Neural progenitor cell (in vitro differentiated cells): ENCODE measurements around the gene STAC. TPM values are rescaled to one million over a fixed set of nuclear protein-coding genes. Genes with fewer than 3 reads are reported as not detected.

Experiments used
- DNase-seq: peaks from one replicate; pipeline ENCODE4 v3.0.0-alpha.2; 2016; ENCODE audit warnings: low spot score
- H2AFZ ChIP-seq: fragments of 200-600 bp; sonication (generic); replicated peaks from 2 replicates; pipeline ENCODE4 v1.6.1; 2016; ENCODE audit warnings: antibody characterized with exemption
- H3F3A ChIP-seq: fragments of 200-600 bp; sonication (generic); 2 replicates; pipeline ENCODE4 v1.6.1; 2016; ENCODE audit warnings: antibody characterized with exemption, low read depth
- H3K27ac ChIP-seq: fragments of 200-600 bp; sonication (generic); 2 replicates; pipeline ENCODE4 v1.5.1; 2016; ENCODE audit warnings: mild to moderate bottlenecking
- H3K27me3 ChIP-seq: fragments of 200-600 bp; sonication (generic); 2 replicates; pipeline ENCODE4 v1.6.1; 2016; ENCODE audit warnings: mild to moderate bottlenecking, moderate library complexity
- H3K36me3 ChIP-seq: fragments of 200-600 bp; sonication (generic); 2 replicates; pipeline ENCODE4 v1.5.1; 2016
- H3K4me1 ChIP-seq: fragments of 200-600 bp; sonication (generic); 2 replicates; pipeline ENCODE4 v1.6.1; 2016; ENCODE audit warnings: mixed run types
- H3K4me2 ChIP-seq: fragments of 200-600 bp; sonication (generic); 2 replicates; pipeline ENCODE4 v1.6.1; 2016
- H3K4me3 ChIP-seq: fragments of 200-600 bp; sonication (generic); 2 replicates; pipeline ENCODE4 v1.5.1; 2016
- H3K79me2 ChIP-seq: fragments of 200-600 bp; sonication (generic); 2 replicates; pipeline ENCODE4 v1.6.1; 2016; ENCODE audit warnings: low read depth
- H3K9ac ChIP-seq: fragments of 200-600 bp; sonication (generic); 2 replicates; pipeline ENCODE4 v1.6.1; 2016
- H3K9me3 ChIP-seq: fragments of 200-600 bp; sonication (generic); 2 replicates; pipeline ENCODE4 v1.5.1; 2016; ENCODE audit warnings: low read depth
- H4K20me1 ChIP-seq: fragments of 200-600 bp; sonication (generic); 2 replicates; pipeline ENCODE4 v1.6.1; 2016; ENCODE audit warnings: low read depth
- H3K27ac Mint-ChIP-seq: 3 replicates; pipeline ENCODE4 v1.8.0; 2021; ENCODE audit warnings: mixed read lengths
- H3K27me3 Mint-ChIP-seq: 2 replicates; pipeline ENCODE4 v1.8.0; 2022; ENCODE audit warnings: low read depth, mild to moderate bottlenecking, inconsistent platforms, moderate library complexity, mixed read lengths; ENCODE audit not compliant: insufficient read depth
- H3K36me3 Mint-ChIP-seq: 3 replicates; pipeline ENCODE4 v1.8.0; 2021; ENCODE audit warnings: mixed read lengths
- H3K4me1 Mint-ChIP-seq: 3 replicates; pipeline ENCODE4 v1.8.0; 2021; ENCODE audit warnings: mixed read lengths
- H3K4me3 Mint-ChIP-seq: 3 replicates; pipeline ENCODE4 v1.8.0; 2021; ENCODE audit warnings: mild to moderate bottlenecking, moderate library complexity, mixed read lengths
- H3K9me3 Mint-ChIP-seq: 3 replicates; pipeline ENCODE4 v1.8.0; 2020; ENCODE audit warnings: mixed read lengths
- EZH2 ChIP-seq: fragments of 200-600 bp; sonication (generic); IDR thresholded peaks from 2 replicates; pipeline ENCODE4 v1.6.1; 2017; ENCODE audit warnings: antibody characterized with exemption, mild to moderate bottlenecking, moderate library complexity
- EZH2phosphoT487 ChIP-seq: fragments of 200-600 bp; sonication (generic); IDR thresholded peaks from 2 replicates; pipeline ENCODE4 v1.6.1; 2017; ENCODE audit warnings: antibody characterized with exemption
- total RNA-seq: library from RNA; depleted of rRNA; stranded (reverse); fragments of >200 nt; gene quantifications from 2 replicates; pipeline ENCODE4 v1.2.3, GENCODE V29; 2015; ENCODE audit warnings: low replicate concordance
- TF ChIP-seq, protein P1 (sequence below): fragments of 200-600 bp; sonication (generic); IDR thresholded peaks from 2 replicates; pipeline ENCODE4 v1.5.1; 2017; ENCODE audit warnings: antibody characterized with exemption, mild to moderate bottlenecking

STAC gene
- total RNA-seq, 1 donor from 2014 or later, result 6.5 TPM

DNA sequence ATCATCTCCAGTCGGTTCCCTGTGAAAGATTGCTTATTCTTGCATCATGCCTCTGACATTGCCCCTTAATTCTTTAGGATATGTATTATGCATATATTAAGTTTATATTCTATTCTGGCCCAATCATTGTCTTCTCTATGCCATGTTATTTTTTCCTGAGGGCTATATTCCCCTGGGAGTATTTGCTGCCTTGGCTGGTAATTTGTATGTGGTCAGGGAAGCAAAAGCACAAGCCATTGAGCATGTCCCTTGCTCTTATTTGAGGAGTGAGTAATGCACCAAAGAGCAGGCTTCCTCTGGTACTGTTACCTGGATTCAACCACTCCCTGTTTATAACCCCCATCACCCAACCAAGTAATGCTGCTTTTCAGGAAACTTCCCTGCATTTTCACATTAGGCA lies 36.3 kb downstream of the STAC start:
- H3K4me1 Mint-ChIP-seq, result no peaks in the 10 kb centered on the region
- Histone ChIP-seq H3K9ac (no peak overlapping the region), H3K27me3 (no peaks in the 10 kb centered on the region), H3K4me1 (peaks cover 4% of the 10 kb centered on the region), H3F3A (no peaks in the 10 kb centered on the region), H4K20me1 (no peaks in the 10 kb centered on the region), H3K4me2 (no peak overlapping the region), H3K9me3 (no peaks in the 10 kb centered on the region), H2AFZ (no peak overlapping the region), H3K36me3 (no peaks in the 10 kb centered on the region), H3K79me2 (no peaks in the 10 kb centered on the region), H3K27ac (no peak overlapping the region), H3K4me3 (no peak overlapping the region)
- peaks cover 5% of the 10 kb centered on the region for H3K9me3 Mint-ChIP-seq
- no peak for DNase-seq
- no peak overlapping the region for H3K4me3 Mint-ChIP-seq
- H3K27me3 Mint-ChIP-seq, result peaks cover 3% of the 10 kb centered on the region
- TF ChIP-seq EZH2 (no peak), EZH2phosphoT487 (no peak)
- TF ChIP-seq, protein P1, sequence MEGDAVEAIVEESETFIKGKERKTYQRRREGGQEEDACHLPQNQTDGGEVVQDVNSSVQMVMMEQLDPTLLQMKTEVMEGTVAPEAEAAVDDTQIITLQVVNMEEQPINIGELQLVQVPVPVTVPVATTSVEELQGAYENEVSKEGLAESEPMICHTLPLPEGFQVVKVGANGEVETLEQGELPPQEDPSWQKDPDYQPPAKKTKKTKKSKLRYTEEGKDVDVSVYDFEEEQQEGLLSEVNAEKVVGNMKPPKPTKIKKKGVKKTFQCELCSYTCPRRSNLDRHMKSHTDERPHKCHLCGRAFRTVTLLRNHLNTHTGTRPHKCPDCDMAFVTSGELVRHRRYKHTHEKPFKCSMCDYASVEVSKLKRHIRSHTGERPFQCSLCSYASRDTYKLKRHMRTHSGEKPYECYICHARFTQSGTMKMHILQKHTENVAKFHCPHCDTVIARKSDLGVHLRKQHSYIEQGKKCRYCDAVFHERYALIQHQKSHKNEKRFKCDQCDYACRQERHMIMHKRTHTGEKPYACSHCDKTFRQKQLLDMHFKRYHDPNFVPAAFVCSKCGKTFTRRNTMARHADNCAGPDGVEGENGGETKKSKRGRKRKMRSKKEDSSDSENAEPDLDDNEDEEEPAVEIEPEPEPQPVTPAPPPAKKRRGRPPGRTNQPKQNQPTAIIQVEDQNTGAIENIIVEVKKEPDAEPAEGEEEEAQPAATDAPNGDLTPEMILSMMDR, result no peak
- no peaks in the 10 kb centered on the region for H3K36me3 Mint-ChIP-seq
- H3K27ac Mint-ChIP-seq, result no peak overlapping the region

DNA sequence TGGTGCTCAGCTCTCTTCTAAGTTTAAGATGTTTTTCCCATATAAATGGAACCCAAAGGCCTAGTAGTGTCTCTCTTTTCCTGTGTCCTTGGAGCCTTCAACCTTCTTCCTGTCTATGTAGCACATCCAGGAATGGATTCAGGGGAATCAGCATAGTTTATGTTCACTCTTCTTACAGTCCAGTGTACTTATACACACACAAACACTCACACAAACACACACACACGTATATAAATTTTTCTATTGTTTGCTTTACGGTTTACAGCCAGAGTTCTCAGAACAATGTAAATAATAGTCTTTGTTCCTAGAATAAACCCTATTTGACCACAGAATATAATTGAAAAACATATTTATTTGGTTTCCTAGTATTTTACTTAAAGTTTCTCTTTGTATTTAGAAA lies 36.9 kb downstream of the STAC start:
- Mint-ChIP-seq H3K4me3 (no peak overlapping the region), H3K27ac (no peak overlapping the region), H3K27me3 (peaks cover 3% of the 10 kb centered on the region), H3K9me3 (peaks cover 5% of the 10 kb centered on the region), H3K4me1 (no peaks in the 10 kb centered on the region), H3K36me3 (no peaks in the 10 kb centered on the region)
- TF ChIP-seq EZH2phosphoT487 (no peak), EZH2 (no peak)
- TF ChIP-seq, protein P1, result no peak
- no peak for DNase-seq
- Histone ChIP-seq H3K27me3 (no peaks in the 10 kb centered on the region), H3K79me2 (no peaks in the 10 kb centered on the region), H3K9me3 (no peaks in the 10 kb centered on the region), H3K4me3 (no peak overlapping the region), H3K9ac (no peak overlapping the region), H3K36me3 (no peaks in the 10 kb centered on the region), H4K20me1 (no peaks in the 10 kb centered on the region), H3F3A (no peaks in the 10 kb centered on the region), H3K4me2 (no peak overlapping the region), H3K27ac (no peak overlapping the region), H3K4me1 (peaks cover 4% of the 10 kb centered on the region), H2AFZ (no peak overlapping the region)

DNA sequence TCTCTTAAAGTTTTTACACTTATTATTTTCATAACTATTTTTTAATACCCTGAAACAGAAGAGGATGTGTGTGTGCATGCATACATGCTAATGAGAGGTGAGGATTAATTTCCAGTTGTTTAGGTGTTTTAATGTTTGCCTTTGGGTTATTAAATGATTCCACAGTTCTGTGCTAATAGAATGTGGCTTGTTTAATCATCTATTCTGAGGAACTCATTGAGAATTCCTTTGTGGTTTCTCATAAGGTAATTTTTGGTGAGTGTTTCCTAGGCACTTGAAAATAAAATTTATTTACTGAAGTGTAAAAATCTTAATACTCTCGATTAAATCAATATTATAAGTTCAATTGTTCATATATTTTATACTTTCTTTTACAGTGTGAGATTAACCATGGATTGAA lies 38.0 kb downstream of the STAC start:
- H3K4me1 Mint-ChIP-seq, result no peaks in the 10 kb centered on the region
- H3K4me3 ChIP-seq, result no peak overlapping the region
- peaks cover 5% of the 10 kb centered on the region for H3K9me3 Mint-ChIP-seq
- no peak overlapping the region for H3K4me2 ChIP-seq
- peaks cover 3% of the 10 kb centered on the region for H3K36me3 ChIP-seq
- no peak overlapping the region for H2AFZ ChIP-seq
- H3K9ac ChIP-seq, result no peak overlapping the region
- DNase-seq, result no peak
- H3K27me3 Mint-ChIP-seq, result peaks cover 3% of the 10 kb centered on the region
- H3K4me3 Mint-ChIP-seq, result no peak overlapping the region
- H3K9me3 ChIP-seq, result no peaks in the 10 kb centered on the region
- H3F3A ChIP-seq, result no peaks in the 10 kb centered on the region
- no peak overlapping the region for H3K27ac ChIP-seq
- TF ChIP-seq, protein P1, result no peak
- no peak for TF ChIP-seq EZH2
- no peak for TF ChIP-seq EZH2phosphoT487
- H3K79me2 ChIP-seq, result no peaks in the 10 kb centered on the region
- no peaks in the 10 kb centered on the region for H4K20me1 ChIP-seq
- no peaks in the 10 kb centered on the region for H3K27me3 ChIP-seq
- H3K4me1 ChIP-seq, result peaks cover 4% of the 10 kb centered on the region
- H3K27ac Mint-ChIP-seq, result no peak overlapping the region
- H3K36me3 Mint-ChIP-seq, result no peaks in the 10 kb centered on the region

DNA sequence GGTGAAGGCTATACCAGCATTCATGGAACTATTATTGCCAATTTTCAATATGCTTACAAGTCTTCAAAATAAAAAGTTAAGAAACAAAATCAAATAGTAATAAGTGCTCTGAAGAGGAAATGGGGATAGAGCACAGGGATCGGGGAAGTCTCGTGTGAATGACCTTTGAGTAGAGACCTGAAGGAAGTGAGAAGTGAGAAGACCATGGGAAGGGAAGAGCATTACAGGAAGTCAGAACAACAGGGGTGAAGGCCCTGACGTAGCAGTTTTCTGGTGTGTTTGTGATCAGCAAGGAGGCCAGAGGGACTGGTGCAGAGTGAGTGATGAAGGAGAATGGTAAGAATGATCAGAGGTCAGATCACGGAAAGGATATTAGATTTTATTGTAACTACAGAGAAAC lies 48.1 kb downstream of the STAC start:
- no peaks in the 10 kb centered on the region for H3K9me3 ChIP-seq
- H3K9me3 Mint-ChIP-seq, result no peaks in the 10 kb centered on the region
- no peaks in the 10 kb centered on the region for H3K27me3 Mint-ChIP-seq
- no peak overlapping the region for H3K27ac Mint-ChIP-seq
- H3F3A ChIP-seq, result no peaks in the 10 kb centered on the region
- no peaks in the 10 kb centered on the region for H3K79me2 ChIP-seq
- H3K4me1 Mint-ChIP-seq, result no peaks in the 10 kb centered on the region
- H3K4me3 Mint-ChIP-seq, result no peak overlapping the region
- no peaks in the 10 kb centered on the region for H4K20me1 ChIP-seq
- no peak overlapping the region for H3K9ac ChIP-seq
- no peaks in the 10 kb centered on the region for H3K4me1 ChIP-seq
- H3K4me2 ChIP-seq, result no peak overlapping the region
- DNase-seq, result no peak
- no peak overlapping the region for H3K4me3 ChIP-seq
- H3K27me3 ChIP-seq, result no peaks in the 10 kb centered on the region
- no peaks in the 10 kb centered on the region for H3K36me3 ChIP-seq
- H3K27ac ChIP-seq, result no peak overlapping the region
- H2AFZ ChIP-seq, result no peak overlapping the region
- TF ChIP-seq, protein P1, result no peak
- no peaks in the 10 kb centered on the region for H3K36me3 Mint-ChIP-seq
